GM18861 (cell line): Measurements from ENCODE around the gene HJV.
"Not testable (repeated sequence)": the region's sequence is repeated elsewhere in the genome, so short reads cannot be mapped to it uniquely, and the experiment has no call there.

ENCODE experiments used
- ATAC-seq: cut with Tn5 transposase; IDR thresholded peaks from one replicate; pipeline ENCODE4 v1.9.1; 2021; ENCODE audit not compliant: unreplicated experiment

HJV gene, protein sequence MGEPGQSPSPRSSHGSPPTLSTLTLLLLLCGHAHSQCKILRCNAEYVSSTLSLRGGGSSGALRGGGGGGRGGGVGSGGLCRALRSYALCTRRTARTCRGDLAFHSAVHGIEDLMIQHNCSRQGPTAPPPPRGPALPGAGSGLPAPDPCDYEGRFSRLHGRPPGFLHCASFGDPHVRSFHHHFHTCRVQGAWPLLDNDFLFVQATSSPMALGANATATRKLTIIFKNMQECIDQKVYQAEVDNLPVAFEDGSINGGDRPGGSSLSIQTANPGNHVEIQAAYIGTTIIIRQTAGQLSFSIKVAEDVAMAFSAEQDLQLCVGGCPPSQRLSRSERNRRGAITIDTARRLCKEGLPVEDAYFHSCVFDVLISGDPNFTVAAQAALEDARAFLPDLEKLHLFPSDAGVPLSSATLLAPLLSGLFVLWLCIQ

GRCh38 chr1:146021622-146022402 lies at the start of gene HJV:
Gene HJV, minus strand, starts transcription at chr1:146021735. Its CDS starts 1,504 bp downstream, at chr1:146020231.
- ATAC-seq = no peak

GRCh38 chr1:146059148-146059547 lies 37.6 kb upstream of the HJV start:
- ATAC-seq = not testable (repeated sequence)

- peak; percentile 58 for ATAC-seq
These were observed 30.5 kb upstream of the HJV start for GRCh38 chr1:146051852-146052676.

DNA sequence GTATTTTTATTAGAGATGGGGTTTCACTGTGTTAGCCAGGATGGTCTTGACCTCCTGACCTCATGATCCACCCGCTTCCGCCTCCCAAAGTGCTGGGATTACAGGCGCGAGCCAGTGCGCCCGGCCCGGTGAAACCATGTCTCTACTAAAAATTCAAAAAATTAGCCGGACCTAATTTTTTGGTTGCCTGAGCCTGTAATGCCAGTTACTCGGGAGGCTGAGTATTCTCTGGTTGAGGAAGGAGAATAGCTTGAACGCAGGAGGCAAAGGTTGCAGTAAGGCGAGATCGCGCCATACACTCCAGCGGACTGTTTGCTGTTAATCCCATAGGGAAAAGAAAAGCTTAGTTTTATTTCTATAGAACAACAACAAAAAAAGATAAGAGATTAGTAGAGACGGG lies 29.9 kb upstream of the HJV start:
- ATAC-seq = no peak

DNA sequence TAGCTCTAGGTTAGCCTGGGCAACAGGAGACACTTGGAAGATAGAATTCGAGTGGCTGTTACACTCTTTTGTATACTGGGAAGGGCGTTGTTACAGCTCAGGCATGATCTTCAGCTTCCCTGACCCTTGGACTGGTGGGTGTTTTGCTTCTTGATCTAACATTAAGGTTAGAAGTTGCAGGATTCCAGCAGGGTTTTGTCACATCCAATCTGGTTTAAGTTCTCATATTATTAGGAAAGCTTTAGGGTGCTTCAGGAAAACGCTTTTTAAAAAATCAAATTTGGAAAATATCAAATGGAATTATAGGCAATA lies 29.1 kb upstream of the HJV start:
- ATAC-seq = not testable (repeated sequence)

DNA sequence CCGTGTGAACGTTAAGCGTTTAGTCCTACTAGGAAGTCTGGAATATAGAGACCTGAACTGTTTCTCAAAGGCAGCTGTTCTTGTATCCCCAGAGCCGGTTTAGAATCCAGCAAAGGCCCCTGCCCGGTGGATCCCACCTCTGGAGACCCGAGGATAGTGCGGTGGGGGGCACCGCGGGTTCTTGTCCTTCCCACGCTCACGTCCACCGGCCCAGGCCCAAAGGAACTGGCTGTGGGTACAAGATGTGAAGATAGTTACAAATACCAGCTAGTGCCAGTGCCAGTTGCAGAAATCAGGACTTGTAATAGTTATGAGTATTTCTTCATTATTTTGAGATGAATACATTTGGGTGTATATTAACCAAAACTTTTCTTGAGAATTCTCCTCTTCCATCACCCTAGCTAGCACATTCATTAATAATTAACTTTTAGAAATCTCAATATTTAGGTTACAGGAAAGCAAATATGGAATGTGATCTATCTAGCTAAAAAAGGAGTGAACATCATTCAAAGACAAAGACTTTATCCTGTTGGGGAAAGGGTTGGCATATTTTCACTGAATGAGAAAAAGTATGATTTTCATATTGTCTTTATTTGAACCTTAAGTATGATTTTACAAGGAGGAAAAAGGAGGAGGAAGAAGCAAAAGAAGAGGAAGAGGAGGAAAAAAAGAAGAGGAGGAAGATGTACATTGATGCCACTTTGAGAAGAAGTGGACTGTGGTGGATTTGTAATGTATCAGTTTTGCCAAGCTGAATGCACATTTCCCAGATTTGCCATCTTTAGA lies 28.5 kb upstream of the HJV start:
- not testable (repeated sequence) for ATAC-seq

GRCh38 chr1:146049436-146049835 lies 27.9 kb upstream of the HJV start:
- no peak for ATAC-seq

DNA sequence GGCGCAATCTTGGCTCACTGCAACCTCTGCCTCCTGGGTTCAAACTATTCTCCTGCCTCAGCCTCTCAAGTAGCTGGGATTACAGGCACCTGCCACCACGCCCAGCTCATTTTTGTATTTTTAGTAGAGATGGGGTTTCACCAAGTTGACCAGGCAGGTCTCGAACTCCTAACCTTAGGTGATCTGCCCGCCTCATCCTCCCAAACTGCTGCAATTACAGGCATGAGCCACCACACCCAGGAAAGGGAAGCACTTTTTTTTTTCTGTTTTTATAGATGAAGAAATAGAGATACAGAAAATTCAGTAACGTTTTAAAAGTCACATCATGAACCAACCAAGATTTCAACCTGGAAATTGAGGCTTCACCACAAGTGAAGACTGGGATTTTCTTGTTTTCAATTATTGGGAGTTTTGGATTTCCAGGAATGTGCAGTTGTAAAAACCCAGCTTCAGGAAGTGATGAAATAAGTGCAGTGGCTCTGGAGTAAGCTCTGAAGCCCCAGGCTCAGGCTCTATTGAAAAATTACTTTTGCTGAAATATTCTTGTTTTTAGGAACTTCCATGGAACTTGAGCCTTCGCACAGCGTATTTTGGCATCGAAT lies 27.1 kb upstream of the HJV start:
- ATAC-seq = not testable (repeated sequence)

DNA sequence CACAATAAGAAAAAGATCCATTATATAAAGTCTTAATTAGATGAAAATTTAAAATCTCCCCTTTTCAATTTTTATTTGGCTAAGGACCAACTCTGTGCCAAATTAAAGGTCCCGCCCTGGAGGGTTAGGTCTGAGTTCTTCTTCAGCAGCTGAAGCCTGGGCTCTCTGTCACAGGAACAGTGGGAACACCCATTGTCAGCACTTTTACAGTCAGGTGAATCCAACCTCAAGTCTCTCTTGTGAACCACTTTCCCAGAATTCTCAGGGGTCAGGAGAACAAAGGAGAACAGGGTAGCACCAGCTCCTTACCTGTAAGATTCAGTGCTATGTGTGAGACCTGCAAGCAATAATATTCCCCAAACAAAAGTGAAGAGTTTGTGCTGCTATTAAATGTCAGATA lies 25.1 kb upstream of the HJV start:
- ATAC-seq = no peak

GRCh38 chr1:146039844-146040194 lies 18.3 kb upstream of the HJV start:
- no peak for ATAC-seq

- peak; percentile 32 for ATAC-seq
These were observed 15.6 kb upstream of the HJV start for GRCh38 chr1:146036965-146037646.

DNA sequence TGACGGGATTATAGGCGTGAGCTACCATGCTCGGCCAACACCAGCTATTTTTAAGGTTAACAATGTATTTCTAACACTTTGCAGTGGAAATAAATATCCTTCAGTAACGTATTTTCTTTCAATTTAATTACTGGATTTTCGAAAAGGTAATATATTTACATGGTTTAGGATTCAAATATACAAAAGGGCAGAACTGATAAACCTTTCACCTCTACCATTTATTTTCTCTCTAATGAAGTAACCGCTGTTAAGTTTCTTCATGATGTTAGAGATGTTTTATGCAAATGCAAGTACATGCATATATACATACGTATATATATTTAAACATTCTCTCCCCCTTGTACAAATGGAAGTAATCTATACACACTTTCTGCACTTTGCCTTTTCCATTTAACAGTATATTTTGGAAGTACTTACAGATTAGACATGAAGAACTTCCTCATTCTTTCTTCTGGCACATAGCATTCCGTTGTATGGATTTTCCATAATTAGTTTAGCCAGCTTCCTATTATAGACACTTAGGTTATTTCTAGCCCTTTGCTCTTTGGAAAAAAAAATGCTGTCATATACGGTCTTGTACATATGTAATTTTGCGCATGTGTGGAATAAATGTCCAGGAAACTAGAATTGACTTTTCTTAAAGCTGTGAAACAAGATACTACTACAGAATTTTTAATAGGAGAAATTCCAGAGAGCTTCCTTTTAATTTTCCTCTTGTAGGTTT lies 14.9 kb upstream of the HJV start:
- no peak for ATAC-seq

- ATAC-seq = no peak
These were observed 13.5 kb upstream of the HJV start for GRCh38 chr1:146035048-146035423.

DNA sequence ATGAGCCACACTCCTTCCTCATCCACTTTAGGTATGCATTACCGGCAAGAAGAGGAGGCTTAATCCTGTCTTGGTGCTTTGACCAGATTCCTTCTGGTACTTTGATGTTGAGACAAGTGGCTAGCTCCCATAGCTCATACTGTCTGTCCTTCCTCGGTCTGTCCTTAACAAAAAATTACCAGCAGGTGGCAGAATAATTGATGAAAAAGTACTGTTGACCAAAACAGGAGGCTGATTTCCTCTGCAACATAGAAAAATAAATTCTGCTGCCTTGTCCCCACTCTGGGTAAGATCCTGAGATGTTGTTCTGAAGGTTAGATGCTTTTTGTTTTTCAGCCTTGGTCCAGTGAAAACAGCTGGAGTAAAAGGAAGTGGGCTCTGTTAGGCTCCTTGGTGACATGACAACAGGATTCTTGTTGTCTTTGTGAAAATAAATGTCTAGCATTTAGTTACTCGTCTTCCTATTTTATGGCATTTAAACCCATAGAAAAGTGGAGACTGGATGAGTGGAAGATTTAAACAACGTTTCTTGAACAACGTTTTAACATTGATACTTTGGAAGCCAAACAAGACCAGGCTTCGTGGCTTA lies 11.2 kb upstream of the HJV start:
- no peak for ATAC-seq

- no peak for ATAC-seq
These were observed 9.9 kb upstream of the HJV start for GRCh38 chr1:146031476-146031875.

- ATAC-seq = no peak
These were observed 7.6 kb upstream of the HJV start for GRCh38 chr1:146029117-146029516.

GRCh38 chr1:146026650-146027049 lies 5.1 kb upstream of the HJV start:
- not testable (repeated sequence) for ATAC-seq

- ATAC-seq = not testable (repeated sequence)
These were observed 4.4 kb upstream of the HJV start for GRCh38 chr1:146025787-146026495.
